ENCODE data around the gene VPS37B. TPM values are rescaled to one million over a fixed set of nuclear protein-coding genes. Genes with fewer than 3 reads are reported as not detected.
"Not testable (repeated sequence)": the region's sequence is repeated elsewhere in the genome, so short reads cannot be mapped to it uniquely, and the experiment has no call there.

VPS37B gene
- total RNA-seq, 4 donors from 2014 or later, result 24.5 to 28.4 (median 25.8) TPM

DNA sequence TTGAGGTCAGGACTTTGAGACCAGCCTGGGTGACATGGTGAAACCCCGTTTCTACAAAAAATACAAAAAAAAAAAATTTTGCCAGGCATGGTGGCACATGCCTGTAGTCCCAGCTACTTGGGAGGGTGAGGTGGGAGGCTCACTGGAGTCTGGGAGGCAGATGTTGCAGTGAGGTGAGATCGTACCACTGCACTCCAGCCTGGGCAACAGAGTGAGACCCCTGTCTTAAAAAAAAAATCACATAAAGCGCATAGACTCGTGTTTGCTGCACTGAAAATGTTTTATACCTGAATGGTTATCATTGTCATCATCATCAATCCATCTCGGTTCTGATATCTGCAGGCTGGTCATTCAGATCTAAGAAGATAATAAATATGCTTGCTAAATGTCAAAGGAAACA is 24.8 kb upstream of the VPS37B start:
- H3K4me3 ChIP-seq, result no peak overlapping the region
- no peaks in the 10 kb centered on the region for H3K27me3 ChIP-seq
- peaks cover 0 to 11% (median 3%) of the 10 kb centered on the region in 4 donors for H3K4me1 ChIP-seq
- WGBS, 2 donors, result 87 to 93% methylated on average over 5 of the region's 5 CpGs
- no peaks in the 10 kb centered on the region for H3K36me3 ChIP-seq
- no peaks in the 10 kb centered on the region for H3K9me3 ChIP-seq
- no peak overlapping the region for H3K27ac ChIP-seq
- no peak for DNase-seq (ENCODE audit: low spot score in 2 of 2)
- TF ChIP-seq, protein P1, sequence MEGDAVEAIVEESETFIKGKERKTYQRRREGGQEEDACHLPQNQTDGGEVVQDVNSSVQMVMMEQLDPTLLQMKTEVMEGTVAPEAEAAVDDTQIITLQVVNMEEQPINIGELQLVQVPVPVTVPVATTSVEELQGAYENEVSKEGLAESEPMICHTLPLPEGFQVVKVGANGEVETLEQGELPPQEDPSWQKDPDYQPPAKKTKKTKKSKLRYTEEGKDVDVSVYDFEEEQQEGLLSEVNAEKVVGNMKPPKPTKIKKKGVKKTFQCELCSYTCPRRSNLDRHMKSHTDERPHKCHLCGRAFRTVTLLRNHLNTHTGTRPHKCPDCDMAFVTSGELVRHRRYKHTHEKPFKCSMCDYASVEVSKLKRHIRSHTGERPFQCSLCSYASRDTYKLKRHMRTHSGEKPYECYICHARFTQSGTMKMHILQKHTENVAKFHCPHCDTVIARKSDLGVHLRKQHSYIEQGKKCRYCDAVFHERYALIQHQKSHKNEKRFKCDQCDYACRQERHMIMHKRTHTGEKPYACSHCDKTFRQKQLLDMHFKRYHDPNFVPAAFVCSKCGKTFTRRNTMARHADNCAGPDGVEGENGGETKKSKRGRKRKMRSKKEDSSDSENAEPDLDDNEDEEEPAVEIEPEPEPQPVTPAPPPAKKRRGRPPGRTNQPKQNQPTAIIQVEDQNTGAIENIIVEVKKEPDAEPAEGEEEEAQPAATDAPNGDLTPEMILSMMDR (IDR thresholded peaks at IDR 0.05), result no peak

GRCh38 chr12:122918827-122919226 is 22.9 kb upstream of the VPS37B start:
- Histone ChIP-seq H3K4me3 (no peak overlapping the region), H3K27me3 (no peaks in the 10 kb centered on the region), H3K36me3 (no peaks in the 10 kb centered on the region), H3K9me3 (no peaks in the 10 kb centered on the region), H3K4me1 (peaks cover 0 to 11% (median 3%) of the 10 kb centered on the region in 4 donors), H3K27ac (no peak overlapping the region)
- WGBS, 2 donors, result 67 to 69% methylated on average over 2 of the region's 2 CpGs
- no peak for DNase-seq (ENCODE audit: low spot score in 2 of 2)
- TF ChIP-seq EP300 (IDR thresholded peaks at IDR 0.05) (no peak), POLR2A (IDR thresholded peaks at IDR 0.05) (no peak)
- TF ChIP-seq, protein P1 (IDR thresholded peaks at IDR 0.05), result no peak

DNA sequence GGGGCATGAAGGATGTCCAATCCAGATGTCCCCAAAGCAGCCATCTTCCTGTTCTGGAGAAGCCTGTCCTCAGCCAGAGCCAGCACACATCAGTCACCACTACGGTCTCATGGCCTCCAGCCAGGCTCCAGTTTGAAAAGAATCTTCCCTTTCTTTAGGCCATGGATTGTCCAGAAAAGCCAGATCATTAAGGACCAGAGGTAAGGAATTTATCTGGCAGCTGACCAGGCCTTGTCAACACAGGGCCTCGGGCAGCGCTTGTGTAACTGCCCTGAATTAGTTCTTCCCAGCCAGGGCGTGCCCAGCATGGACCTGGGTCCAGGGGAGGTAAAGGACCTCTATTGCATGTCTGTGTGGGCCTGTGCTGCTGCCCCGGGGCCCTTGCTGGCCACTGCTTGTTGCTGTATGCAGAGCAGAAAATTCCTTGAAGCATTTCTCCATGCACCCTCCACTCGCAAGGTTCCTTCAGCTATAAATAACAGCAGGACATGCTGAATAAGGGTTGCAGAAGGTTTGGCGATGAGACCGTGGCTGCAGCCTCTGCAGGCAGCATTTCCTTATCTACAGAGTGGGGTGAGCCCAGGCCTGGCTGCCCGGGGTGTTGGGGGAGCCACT is 21.7 kb upstream of the VPS37B start:
- TF ChIP-seq, protein P1 (IDR thresholded peaks at IDR 0.05), result no peak
- no peak for TF ChIP-seq POLR2A (IDR thresholded peaks at IDR 0.05)
- no peak for TF ChIP-seq EP300 (IDR thresholded peaks at IDR 0.05)
- Histone ChIP-seq H3K27me3 (no peaks in the 10 kb centered on the region), H3K9me3 (no peaks in the 10 kb centered on the region), H3K27ac (peak overlapping the region in 2 of 4 donors; percentile 34 to 44), H3K36me3 (no peaks in the 10 kb centered on the region), H3K4me3 (no peak overlapping the region), H3K4me1 (peaks cover 0 to 11% (median 3%) of the 10 kb centered on the region in 4 donors)
- DNase-seq (ENCODE audit: low spot score in 2 of 2), result no peak
- WGBS, 2 donors, result 25 to 47% methylated on average over 9 of the region's 9 CpGs

- TF ChIP-seq EP300 (IDR thresholded peaks at IDR 0.05) (no peak), POLR2A (IDR thresholded peaks at IDR 0.05) (no peak)
- TF ChIP-seq, protein P1 (IDR thresholded peaks at IDR 0.05), result no peak
- no peak for DNase-seq (ENCODE audit: low spot score in 2 of 2)
- Histone ChIP-seq H3K27ac (no peak overlapping the region), H3K27me3 (no peaks in the 10 kb centered on the region), H3K4me3 (no peak overlapping the region), H3K36me3 (no peaks in the 10 kb centered on the region), H3K4me1 (no peaks in the 10 kb centered on the region), H3K9me3 (no peaks in the 10 kb centered on the region)
- WGBS, 2 donors, result 68 to 71% methylated on average over 11 to 12 of the region's 12 CpGs
These were observed 13.7 kb upstream of the VPS37B start for GRCh38 chr12:122909442-122910288.

DNA sequence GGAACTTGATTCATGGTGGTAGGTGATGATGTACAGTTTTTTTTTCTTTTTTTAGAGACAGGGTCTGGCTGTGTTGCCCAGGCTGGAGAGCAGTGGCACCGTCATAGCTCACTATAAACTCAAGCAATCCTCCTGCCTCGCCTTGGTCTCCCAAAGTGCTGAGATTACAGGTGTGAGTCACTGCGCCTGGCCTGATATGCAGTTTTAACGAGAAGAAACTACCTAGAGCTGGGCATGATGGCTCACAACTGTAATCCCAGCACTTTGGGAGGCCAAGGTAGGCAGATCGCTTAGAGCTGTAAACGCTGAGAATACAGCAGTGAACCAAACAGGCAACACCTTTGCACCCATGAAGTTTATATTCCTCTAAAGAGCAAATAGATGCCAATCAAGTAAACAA is 13.0 kb upstream of the VPS37B start:
- 90 to 94% methylated on average over 6 of the region's 6 CpGs for WGBS, 2 donors
- Histone ChIP-seq H3K27me3 (no peaks in the 10 kb centered on the region), H3K4me3 (no peak overlapping the region), H3K9me3 (no peaks in the 10 kb centered on the region), H3K4me1 (no peaks in the 10 kb centered on the region), H3K27ac (no peak overlapping the region), H3K36me3 (no peaks in the 10 kb centered on the region)
- no peak for TF ChIP-seq EP300 (IDR thresholded peaks at IDR 0.05)
- no peak for DNase-seq (ENCODE audit: low spot score in 2 of 2)

GRCh38 chr12:122905258-122905657 is 9.3 kb upstream of the VPS37B start:
- 94 to 96% methylated on average over 5 of the region's 5 CpGs for whole genome bisulfite sequencing, 2 donors
- H3K9me3 ChIP-seq; DNase-seq (ENCODE audit: low spot score in 2 of 2); H3K4me3 ChIP-seq; H3K27me3 ChIP-seq; H3K36me3 ChIP-seq; H3K27ac ChIP-seq; H3K4me1 ChIP-seq: not testable (repeated sequence)
